HEK293 (cell line): ENCODE measurements around the gene TTC12.

ENCODE experiments used
- CTCF ChIA-PET: fragments of 350-600 bp; formaldehyde crosslinking; extraction: SDS; loops from one replicate; lab custom pipeline; 2021; ENCODE audit warnings: antibody characterized with exemption; lab: Yijun Ruan, JAX
- POLR2A ChIA-PET: fragments of 300-600 bp; formaldehyde crosslinking; extraction: SDS; loops from one replicate; lab custom pipeline; 2020; ENCODE audit warnings: antibody characterized with exemption, inconsistent platforms; lab: Yijun Ruan, JAX
- H3K27ac ChIP-seq: fragments of 200-500 bp; sonication (Bioruptor generic); 2 replicates; pipeline ENCODE4 v1.5.1; 2014; ENCODE audit warnings: low read depth, low read length, control low read depth, inconsistent platforms; ENCODE audit errors: extremely low read depth
- H3K36me3 ChIP-seq, 2 experiments: fragments of 200-500 bp in 1 of 2; sonication (Bioruptor generic) in 1 of 2; 1 replicate in 1 of 2; 2 replicates in 1 of 2; pipeline ENCODE4 v1.5.1; 2014 to 2017; ENCODE audit warnings: inconsistent platforms in 2 of 2, low read length in 2 of 2; ENCODE audit not compliant: control insufficient read depth in 2 of 2, insufficient read depth in 1 of 2
- H3K4me1 ChIP-seq: fragments of 200-500 bp; sonication (Bioruptor generic); 2 replicates; pipeline ENCODE4 v1.5.1; 2014; ENCODE audit warnings: mild to moderate bottlenecking, low read length, inconsistent platforms; ENCODE audit not compliant: control insufficient read depth, insufficient read depth
- H3K4me3 ChIP-seq: 2 replicates; pipeline ENCODE4 v1.5.1; 2011; ENCODE audit warnings: low read depth, mild to moderate bottlenecking, control low read depth, low read length, moderate library complexity
- H3K9me3 ChIP-seq: fragments of 200-500 bp; sonication (Bioruptor generic); 2 replicates; pipeline ENCODE4 v1.5.1; 2014; ENCODE audit warnings: low read depth, low read length, inconsistent platforms; ENCODE audit not compliant: control insufficient read depth, insufficient read depth
- GLI4 ChIP-seq: fragments of 450-650 bp; formaldehyde crosslinking; IDR thresholded peaks from 2 replicates; pipeline ENCODE4 v1.5.1; 2016; ENCODE audit warnings: missing biosample characterization, missing genetic modification characterization
- GLIS1 ChIP-seq: fragments of 450-650 bp; formaldehyde crosslinking; IDR thresholded peaks from 2 replicates; pipeline ENCODE4 v1.5.1; 2016; ENCODE audit warnings: missing biosample characterization, missing genetic modification characterization
- TRIM28 ChIP-seq: IDR thresholded peaks from 2 replicates; pipeline ENCODE4 v1.6.1; 2011; ENCODE audit warnings: low read length, control low read depth, borderline replicate concordance
- ZBTB17 ChIP-seq: fragments of 450-650 bp; formaldehyde crosslinking; IDR thresholded peaks from 2 replicates; pipeline ENCODE4 v1.5.1; 2016; ENCODE audit warnings: missing biosample characterization, missing genetic modification characterization
- ZNF16 ChIP-seq: fragments of 450-650 bp; formaldehyde crosslinking; IDR thresholded peaks from 2 replicates; pipeline ENCODE4 v1.5.1; 2016; ENCODE audit warnings: low read depth, missing biosample characterization, missing genetic modification characterization
- ZNF174 ChIP-seq: fragments of 450-650 bp; formaldehyde crosslinking; IDR thresholded peaks from 2 replicates; pipeline ENCODE4 v1.5.0; 2017; ENCODE audit warnings: missing biosample characterization, mild to moderate bottlenecking, missing genetic modification characterization
- ZNF184 ChIP-seq: fragments of 450-650 bp; IDR thresholded peaks from 2 replicates; pipeline ENCODE4 v1.5.1; 2018; ENCODE audit warnings: missing biosample characterization, mild to moderate bottlenecking, missing genetic modification characterization
- ZNF248 ChIP-seq: fragments of 450-650 bp; formaldehyde crosslinking; IDR thresholded peaks from 2 replicates; pipeline ENCODE4 v1.5.1; 2017; ENCODE audit warnings: missing biosample characterization, missing genetic modification characterization
- ZNF335 ChIP-seq: fragments of 450-650 bp; formaldehyde crosslinking; conservative IDR thresholded peaks from 2 replicates; pipeline ENCODE4 v1.5.1; 2016; ENCODE audit warnings: missing biosample characterization, missing genetic modification characterization
- ZNF433 ChIP-seq: fragments of 450-650 bp; formaldehyde crosslinking; IDR thresholded peaks from 2 replicates; pipeline ENCODE4 v1.5.1; 2016; ENCODE audit warnings: missing biosample characterization, missing genetic modification characterization, low read depth
- ZNF510 ChIP-seq: fragments of 450-650 bp; formaldehyde crosslinking; IDR thresholded peaks from 2 replicates; pipeline ENCODE4 v1.5.1; 2018; ENCODE audit warnings: mild to moderate bottlenecking, missing genetic modification characterization, missing biosample characterization; ENCODE audit not compliant: insufficient replicate concordance
- ZNF544 ChIP-seq: fragments of 450-650 bp; formaldehyde crosslinking; IDR thresholded peaks from 2 replicates; pipeline ENCODE4 v1.5.0; 2017; ENCODE audit warnings: missing biosample characterization, missing genetic modification characterization
- ZNF561 ChIP-seq: fragments of 450-650 bp; IDR thresholded peaks from 2 replicates; pipeline ENCODE4 v1.5.1; 2018; ENCODE audit warnings: missing biosample characterization, missing genetic modification characterization, borderline replicate concordance
- ZNF624 ChIP-seq: fragments of 450-650 bp; formaldehyde crosslinking; IDR thresholded peaks from 2 replicates; pipeline ENCODE4 v1.5.1; 2017; ENCODE audit warnings: missing biosample characterization, missing genetic modification characterization
- ZNF677 ChIP-seq: fragments of 450-650 bp; IDR thresholded peaks from 2 replicates; pipeline ENCODE4 v1.5.0; 2018; ENCODE audit warnings: missing biosample characterization, mild to moderate bottlenecking, missing genetic modification characterization, moderate library complexity
- ZNF768 ChIP-seq: fragments of 450-650 bp; formaldehyde crosslinking; IDR thresholded peaks from 2 replicates; pipeline ENCODE4 v1.5.1; 2018; ENCODE audit warnings: missing biosample characterization, mild to moderate bottlenecking, missing genetic modification characterization
- TF ChIP-seq, protein P1 (sequence below): fragments of 450-650 bp; formaldehyde crosslinking; IDR thresholded peaks from 2 replicates; pipeline ENCODE4 v1.5.1; 2017; ENCODE audit warnings: missing biosample characterization, missing genetic modification characterization
- TF ChIP-seq, protein P2 (sequence below): fragments of 450-650 bp; formaldehyde crosslinking; IDR thresholded peaks from 2 replicates; pipeline ENCODE4 v1.5.1; 2016; ENCODE audit warnings: missing biosample characterization, missing genetic modification characterization
- TF ChIP-seq, protein P3 (sequence below): fragments of 450-650 bp; formaldehyde crosslinking; IDR thresholded peaks from 2 replicates; pipeline ENCODE4 v1.5.1; 2016; ENCODE audit warnings: missing biosample characterization, missing genetic modification characterization
- TF ChIP-seq, protein P4 (sequence below): sonication (generic); formaldehyde crosslinking; IDR thresholded peaks from 2 replicates; pipeline ENCODE4 v1.8.1; 2022; ENCODE audit warnings: mild to moderate bottlenecking, moderate library complexity, missing genetic modification reagents
- TF ChIP-seq, protein P5 (sequence below): fragments of 450-650 bp; formaldehyde crosslinking; IDR thresholded peaks from 2 replicates; pipeline ENCODE4 v1.5.1; 2016; ENCODE audit warnings: missing biosample characterization, missing genetic modification characterization
- TF ChIP-seq, protein P6 (sequence below): fragments of 450-650 bp; formaldehyde crosslinking; IDR thresholded peaks from 2 replicates; pipeline ENCODE4 v1.5.1; 2016; ENCODE audit warnings: missing biosample characterization, missing genetic modification characterization

Gene TTC12

DNA sequence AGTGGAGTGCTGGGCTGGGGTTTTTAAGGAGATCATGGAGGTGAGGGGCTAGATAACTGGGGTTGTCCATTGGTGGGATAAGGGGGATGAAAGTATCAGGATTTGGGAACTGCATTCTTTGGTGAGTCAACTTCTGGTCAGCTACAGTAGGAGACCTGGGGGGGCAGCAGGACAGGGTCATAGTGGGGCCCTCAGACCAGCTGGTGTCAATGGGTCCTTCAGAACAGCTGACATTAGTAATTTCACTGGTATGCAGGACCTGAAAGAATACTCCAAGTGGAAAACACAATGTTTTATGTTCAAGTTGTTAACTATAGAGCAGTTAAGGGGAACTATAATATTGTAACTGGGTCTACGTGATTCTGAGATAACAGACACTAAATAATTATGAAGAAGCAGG is 2.8 kb upstream of the TTC12 start (continued):
- TF ChIP-seq, protein P1, sequence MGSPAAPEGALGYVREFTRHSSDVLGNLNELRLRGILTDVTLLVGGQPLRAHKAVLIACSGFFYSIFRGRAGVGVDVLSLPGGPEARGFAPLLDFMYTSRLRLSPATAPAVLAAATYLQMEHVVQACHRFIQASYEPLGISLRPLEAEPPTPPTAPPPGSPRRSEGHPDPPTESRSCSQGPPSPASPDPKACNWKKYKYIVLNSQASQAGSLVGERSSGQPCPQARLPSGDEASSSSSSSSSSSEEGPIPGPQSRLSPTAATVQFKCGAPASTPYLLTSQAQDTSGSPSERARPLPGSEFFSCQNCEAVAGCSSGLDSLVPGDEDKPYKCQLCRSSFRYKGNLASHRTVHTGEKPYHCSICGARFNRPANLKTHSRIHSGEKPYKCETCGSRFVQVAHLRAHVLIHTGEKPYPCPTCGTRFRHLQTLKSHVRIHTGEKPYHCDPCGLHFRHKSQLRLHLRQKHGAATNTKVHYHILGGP (tag by site-specific recombination), result no peak

DNA sequence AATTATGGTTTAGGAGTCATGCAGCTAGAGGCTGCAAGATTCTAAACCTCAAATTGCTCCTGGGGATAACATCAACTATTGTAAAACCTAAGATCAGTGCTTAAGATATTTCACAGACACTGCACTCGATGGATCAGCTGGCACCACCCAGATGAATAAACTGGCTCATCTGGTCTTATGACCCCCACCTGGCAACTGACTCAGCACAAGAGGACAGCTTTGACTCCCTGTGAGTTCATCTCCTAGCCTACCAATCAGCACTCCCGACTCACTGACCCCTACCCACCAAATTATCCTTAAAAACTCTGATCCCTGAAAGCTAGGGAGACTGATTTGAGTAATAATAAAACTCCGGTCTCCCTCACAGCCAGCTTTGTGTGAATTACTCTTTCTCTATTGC is 782 bp upstream of the TTC12 start:
- ChIA-PET POLR2A (interaction anchor here (0.6 to 1.5 kb wide), 4 partner anchors 9 to 21 kb away, joined by 3 to 4 read pairs (median 3); no protein-coding TSS in a partner anchor), CTCF (interaction anchor here (1.1 to 2.9 kb wide), 4 partner anchors 9 to 417 kb away, joined by 3 to 14 read pairs (median 5); no protein-coding TSS in a partner anchor)
- H3K36me3 ChIP-seq, result peaks cover 0 to 19% of the 10 kb centered on the region in 2 experiments; a peak in 1 of 3 replicates

DNA sequence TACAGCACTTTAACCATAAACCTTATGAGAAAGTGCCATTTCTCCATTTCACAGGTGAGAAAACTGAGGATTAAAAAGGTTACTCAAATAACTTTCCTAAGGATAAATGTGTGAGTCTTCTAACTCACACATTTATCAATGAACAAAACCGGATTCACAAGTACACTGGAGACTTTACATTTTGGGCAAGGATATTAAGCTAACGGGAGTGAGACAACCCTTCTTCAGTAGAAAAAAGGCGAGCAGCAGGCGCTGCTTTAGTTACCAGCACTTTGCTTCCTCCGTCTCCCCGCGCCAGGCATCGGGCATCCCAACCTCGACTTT is 356 bp upstream of the TTC12 start:
- Histone ChIP-seq H3K36me3 (peaks cover 0 to 23% of the 10 kb centered on the region in 2 experiments; a peak in 1 of 3 replicates), H3K4me1 (no peaks in the 10 kb centered on the region; the same call in 1 of the 2 replicates), H3K4me3 (peak overlapping the region; percentile 14), H3K9me3 (no peaks in the 10 kb centered on the region), H3K27ac (no peak overlapping the region)
- ChIA-PET CTCF (interaction anchor here (1.0 to 2.9 kb wide), 5 partner anchors 9 to 416 kb away, joined by 3 to 14 read pairs (median 4); no protein-coding TSS in a partner anchor), POLR2A (interaction anchor here (0.6 to 1.5 kb wide), 6 partner anchors 9 to 390 kb away, joined by 3 to 4 read pairs (median 3); no protein-coding TSS in a partner anchor)
- TF ChIP-seq, protein P2, sequence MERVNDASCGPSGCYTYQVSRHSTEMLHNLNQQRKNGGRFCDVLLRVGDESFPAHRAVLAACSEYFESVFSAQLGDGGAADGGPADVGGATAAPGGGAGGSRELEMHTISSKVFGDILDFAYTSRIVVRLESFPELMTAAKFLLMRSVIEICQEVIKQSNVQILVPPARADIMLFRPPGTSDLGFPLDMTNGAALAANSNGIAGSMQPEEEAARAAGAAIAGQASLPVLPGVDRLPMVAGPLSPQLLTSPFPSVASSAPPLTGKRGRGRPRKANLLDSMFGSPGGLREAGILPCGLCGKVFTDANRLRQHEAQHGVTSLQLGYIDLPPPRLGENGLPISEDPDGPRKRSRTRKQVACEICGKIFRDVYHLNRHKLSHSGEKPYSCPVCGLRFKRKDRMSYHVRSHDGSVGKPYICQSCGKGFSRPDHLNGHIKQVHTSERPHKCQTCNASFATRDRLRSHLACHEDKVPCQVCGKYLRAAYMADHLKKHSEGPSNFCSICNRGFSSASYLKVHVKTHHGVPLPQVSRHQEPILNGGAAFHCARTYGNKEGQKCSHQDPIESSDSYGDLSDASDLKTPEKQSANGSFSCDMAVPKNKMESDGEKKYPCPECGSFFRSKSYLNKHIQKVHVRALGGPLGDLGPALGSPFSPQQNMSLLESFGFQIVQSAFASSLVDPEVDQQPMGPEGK, result no peak
- TF ChIP-seq ZNF248 (tag by site-specific recombination) (no peak), ZNF335 (tag by site-specific recombination) (peak; percentile 60), ZNF174 (tag by site-specific recombination) (no peak), ZBTB17 (peak; percentile 63; the same call in 1 of the 2 replicates), GLIS1 (tag by site-specific recombination) (no peak), ZNF677 (tag by site-specific recombination) (no peak)
- TF ChIP-seq, protein P3, sequence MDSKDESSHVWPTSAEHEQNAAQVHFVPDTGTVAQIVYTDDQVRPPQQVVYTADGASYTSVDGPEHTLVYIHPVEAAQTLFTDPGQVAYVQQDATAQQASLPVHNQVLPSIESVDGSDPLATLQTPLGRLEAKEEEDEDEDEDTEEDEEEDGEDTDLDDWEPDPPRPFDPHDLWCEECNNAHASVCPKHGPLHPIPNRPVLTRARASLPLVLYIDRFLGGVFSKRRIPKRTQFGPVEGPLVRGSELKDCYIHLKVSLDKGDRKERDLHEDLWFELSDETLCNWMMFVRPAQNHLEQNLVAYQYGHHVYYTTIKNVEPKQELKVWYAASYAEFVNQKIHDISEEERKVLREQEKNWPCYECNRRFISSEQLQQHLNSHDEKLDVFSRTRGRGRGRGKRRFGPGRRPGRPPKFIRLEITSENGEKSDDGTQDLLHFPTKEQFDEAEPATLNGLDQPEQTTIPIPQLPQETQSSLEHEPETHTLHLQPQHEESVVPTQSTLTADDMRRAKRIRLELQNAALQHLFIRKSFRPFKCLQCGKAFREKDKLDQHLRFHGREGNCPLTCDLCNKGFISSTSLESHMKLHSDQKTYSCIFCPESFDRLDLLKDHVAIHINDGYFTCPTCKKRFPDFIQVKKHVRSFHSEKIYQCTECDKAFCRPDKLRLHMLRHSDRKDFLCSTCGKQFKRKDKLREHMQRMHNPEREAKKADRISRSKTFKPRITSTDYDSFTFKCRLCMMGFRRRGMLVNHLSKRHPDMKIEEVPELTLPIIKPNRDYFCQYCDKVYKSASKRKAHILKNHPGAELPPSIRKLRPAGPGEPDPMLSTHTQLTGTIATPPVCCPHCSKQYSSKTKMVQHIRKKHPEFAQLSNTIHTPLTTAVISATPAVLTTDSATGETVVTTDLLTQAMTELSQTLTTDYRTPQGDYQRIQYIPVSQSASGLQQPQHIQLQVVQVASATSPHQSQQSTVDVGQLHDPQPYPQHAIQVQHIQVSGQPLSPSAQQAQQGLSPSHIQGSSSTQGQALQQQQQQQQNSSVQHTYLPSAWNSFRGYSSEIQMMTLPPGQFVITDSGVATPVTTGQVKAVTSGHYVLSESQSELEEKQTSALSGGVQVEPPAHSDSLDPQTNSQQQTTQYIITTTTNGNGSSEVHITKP (tag by site-specific recombination), result 0 out of 2 replicates have a peak, but pooled peaks have one; percentile 71
- TF ChIP-seq, protein P4, sequence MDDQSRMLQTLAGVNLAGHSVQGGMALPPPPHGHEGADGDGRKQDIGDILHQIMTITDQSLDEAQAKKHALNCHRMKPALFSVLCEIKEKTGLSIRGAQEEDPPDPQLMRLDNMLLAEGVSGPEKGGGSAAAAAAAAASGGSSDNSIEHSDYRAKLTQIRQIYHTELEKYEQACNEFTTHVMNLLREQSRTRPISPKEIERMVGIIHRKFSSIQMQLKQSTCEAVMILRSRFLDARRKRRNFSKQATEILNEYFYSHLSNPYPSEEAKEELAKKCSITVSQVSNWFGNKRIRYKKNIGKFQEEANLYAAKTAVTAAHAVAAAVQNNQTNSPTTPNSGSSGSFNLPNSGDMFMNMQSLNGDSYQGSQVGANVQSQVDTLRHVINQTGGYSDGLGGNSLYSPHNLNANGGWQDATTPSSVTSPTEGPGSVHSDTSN (CRISPR knock-in tag), result 0 out of 2 replicates have a peak, but pooled peaks have one; percentile 39

More for the DNA sequence above, 782 bp upstream of the TTC12 start:
- H3K27ac ChIP-seq, result no peak overlapping the region
- H3K9me3 ChIP-seq, result no peaks in the 10 kb centered on the region
- TF ChIP-seq GLI4, result no peak
- TF ChIP-seq ZNF561 (tag by site-specific recombination), result no peak
- TF ChIP-seq ZNF433 (tag by site-specific recombination), result no peak
- no peak for TF ChIP-seq ZNF544 (tag by site-specific recombination)
- no peak for TF ChIP-seq ZNF510
- TF ChIP-seq TRIM28, result no peak
- no peak for TF ChIP-seq ZNF624
- no peak for TF ChIP-seq ZNF768 (tag by site-specific recombination)
- TF ChIP-seq, protein P5, sequence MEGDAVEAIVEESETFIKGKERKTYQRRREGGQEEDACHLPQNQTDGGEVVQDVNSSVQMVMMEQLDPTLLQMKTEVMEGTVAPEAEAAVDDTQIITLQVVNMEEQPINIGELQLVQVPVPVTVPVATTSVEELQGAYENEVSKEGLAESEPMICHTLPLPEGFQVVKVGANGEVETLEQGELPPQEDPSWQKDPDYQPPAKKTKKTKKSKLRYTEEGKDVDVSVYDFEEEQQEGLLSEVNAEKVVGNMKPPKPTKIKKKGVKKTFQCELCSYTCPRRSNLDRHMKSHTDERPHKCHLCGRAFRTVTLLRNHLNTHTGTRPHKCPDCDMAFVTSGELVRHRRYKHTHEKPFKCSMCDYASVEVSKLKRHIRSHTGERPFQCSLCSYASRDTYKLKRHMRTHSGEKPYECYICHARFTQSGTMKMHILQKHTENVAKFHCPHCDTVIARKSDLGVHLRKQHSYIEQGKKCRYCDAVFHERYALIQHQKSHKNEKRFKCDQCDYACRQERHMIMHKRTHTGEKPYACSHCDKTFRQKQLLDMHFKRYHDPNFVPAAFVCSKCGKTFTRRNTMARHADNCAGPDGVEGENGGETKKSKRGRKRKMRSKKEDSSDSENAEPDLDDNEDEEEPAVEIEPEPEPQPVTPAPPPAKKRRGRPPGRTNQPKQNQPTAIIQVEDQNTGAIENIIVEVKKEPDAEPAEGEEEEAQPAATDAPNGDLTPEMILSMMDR (tag by site-specific recombination), result no peak
- TF ChIP-seq, protein P6, sequence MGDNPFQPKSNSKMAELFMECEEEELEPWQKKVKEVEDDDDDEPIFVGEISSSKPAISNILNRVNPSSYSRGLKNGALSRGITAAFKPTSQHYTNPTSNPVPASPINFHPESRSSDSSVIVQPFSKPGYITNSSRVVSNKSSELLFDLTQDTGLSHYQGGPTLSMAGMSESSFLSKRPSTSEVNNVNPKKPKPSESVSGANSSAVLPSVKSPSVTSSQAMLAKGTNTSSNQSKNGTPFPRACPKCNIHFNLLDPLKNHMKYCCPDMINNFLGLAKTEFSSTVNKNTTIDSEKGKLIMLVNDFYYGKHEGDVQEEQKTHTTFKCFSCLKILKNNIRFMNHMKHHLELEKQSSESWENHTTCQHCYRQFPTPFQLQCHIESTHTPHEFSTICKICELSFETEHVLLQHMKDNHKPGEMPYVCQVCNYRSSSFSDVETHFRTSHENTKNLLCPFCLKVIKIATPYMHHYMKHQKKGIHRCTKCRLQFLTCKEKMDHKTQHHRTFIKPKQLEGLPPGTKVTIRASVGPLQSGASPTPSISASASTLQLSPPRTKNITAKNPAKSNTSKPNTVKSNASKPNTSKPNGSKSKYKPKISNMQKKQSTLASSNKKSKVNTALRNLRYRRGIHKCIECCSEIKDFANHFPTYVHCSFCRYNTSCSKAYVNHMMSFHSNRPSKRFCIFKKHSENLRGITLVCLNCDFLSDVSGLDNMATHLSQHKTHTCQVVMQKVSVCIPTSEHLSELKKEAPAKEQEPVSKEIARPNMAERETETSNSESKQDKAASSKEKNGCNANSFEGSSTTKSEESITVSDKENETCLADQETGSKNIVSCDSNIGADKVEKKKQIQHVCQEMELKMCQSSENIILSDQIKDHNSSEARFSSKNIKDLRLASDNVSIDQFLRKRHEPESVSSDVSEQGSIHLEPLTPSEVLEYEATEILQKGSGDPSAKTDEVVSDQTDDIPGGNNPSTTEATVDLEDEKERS (tag by site-specific recombination), result no peak
- TF ChIP-seq ZNF16 (tag by site-specific recombination), result no peak
- no peak for TF ChIP-seq ZNF184 (tag by site-specific recombination)
- H3K4me1 ChIP-seq, result no peaks in the 10 kb centered on the region; the same call in 1 of the 2 replicates
- no peak overlapping the region for H3K4me3 ChIP-seq
